ENCODE data around the gene CPA5. TPM values are rescaled to one million over a fixed set of nuclear protein-coding genes. Genes with fewer than 3 reads are reported as not detected.

CPA5 gene
- total RNA-seq, 4 donors from 2014 or later, result not detected

DNA sequence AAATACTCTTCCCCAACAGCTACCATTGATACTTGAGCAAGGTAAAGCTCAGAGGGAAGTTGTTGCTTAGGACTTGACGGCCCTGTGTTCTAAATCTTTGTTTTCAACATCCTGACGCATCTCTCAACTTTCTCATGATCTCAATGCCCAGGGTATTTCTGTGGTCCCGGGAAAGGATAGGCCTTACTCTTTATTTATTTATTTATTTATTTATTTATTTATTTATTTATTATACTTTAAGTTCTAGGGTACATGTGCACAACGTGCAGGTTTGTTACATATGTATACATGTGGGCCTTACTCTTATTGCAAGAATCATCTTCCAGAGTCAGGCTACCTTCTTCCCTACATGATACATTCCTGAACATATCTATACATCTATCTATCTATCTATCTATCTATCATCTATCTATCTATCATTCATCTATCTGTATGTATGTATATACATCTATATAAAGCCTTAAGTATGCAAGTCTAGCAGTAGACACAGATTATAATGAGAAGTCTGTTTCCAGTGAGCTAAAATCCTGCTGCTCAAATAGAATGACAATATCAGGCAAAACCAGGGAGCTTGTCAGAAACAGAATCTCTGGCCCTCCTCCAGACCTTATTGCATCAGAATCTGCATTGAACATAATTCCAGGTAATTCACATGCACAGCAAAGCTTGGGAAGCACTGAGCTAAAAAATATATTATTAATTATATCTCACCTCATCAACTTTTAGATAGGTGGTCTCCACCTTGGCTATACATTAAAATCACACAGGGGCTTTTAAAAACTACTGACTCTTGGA is 12.2 kb upstream of the CPA5 start:
- TF ChIP-seq, protein P1, sequence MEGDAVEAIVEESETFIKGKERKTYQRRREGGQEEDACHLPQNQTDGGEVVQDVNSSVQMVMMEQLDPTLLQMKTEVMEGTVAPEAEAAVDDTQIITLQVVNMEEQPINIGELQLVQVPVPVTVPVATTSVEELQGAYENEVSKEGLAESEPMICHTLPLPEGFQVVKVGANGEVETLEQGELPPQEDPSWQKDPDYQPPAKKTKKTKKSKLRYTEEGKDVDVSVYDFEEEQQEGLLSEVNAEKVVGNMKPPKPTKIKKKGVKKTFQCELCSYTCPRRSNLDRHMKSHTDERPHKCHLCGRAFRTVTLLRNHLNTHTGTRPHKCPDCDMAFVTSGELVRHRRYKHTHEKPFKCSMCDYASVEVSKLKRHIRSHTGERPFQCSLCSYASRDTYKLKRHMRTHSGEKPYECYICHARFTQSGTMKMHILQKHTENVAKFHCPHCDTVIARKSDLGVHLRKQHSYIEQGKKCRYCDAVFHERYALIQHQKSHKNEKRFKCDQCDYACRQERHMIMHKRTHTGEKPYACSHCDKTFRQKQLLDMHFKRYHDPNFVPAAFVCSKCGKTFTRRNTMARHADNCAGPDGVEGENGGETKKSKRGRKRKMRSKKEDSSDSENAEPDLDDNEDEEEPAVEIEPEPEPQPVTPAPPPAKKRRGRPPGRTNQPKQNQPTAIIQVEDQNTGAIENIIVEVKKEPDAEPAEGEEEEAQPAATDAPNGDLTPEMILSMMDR (IDR thresholded peaks at IDR 0.05), result no peak
- ATAC-seq (ENCODE audit: low FRiP score) (no peak), DNase-seq (ENCODE audit: low spot score) (no peak)

DNA sequence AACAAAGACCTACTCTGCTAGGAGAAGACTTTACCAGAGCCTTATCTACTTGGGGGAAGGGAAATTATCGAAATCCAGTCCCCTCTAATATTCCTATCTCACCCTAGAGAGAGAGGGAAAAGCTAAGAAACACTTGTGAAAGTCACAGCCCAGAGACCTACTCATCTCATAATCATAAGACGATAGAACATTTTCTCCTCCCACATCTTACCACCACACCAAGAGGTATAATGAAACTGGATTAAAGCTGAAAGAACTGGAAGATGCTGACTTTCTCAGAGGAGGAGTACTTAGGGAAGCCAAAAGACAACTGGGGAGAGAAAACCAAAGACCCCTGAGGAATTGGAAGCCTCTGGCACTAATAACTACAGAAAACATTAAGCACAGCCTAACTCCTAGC is 10.8 kb upstream of the CPA5 start:
- TF ChIP-seq, protein P1 (IDR thresholded peaks at IDR 0.05), result no peak
- no peak for ATAC-seq (ENCODE audit: low FRiP score)
- DNase-seq (ENCODE audit: low spot score), result no peak

GRCh38 chr7:130334274-130334673 is 10.3 kb upstream of the CPA5 start:
- DNase-seq (ENCODE audit: low spot score) (no peak), ATAC-seq (ENCODE audit: low FRiP score) (no peak)
- TF ChIP-seq, protein P1 (IDR thresholded peaks at IDR 0.05), result no peak

- DNase-seq (ENCODE audit: low spot score) (no peak), ATAC-seq (ENCODE audit: low FRiP score) (no peak)
- TF ChIP-seq, protein P1 (IDR thresholded peaks at IDR 0.05), result no peak
These were observed 7.1 kb upstream of the CPA5 start for GRCh38 chr7:130337410-130337971.

- no peak for ATAC-seq (ENCODE audit: low FRiP score)
- no peak for DNase-seq (ENCODE audit: low spot score)
- TF ChIP-seq, protein P1 (IDR thresholded peaks at IDR 0.05), result no peak
These were observed 6.4 kb upstream of the CPA5 start for GRCh38 chr7:130338233-130338632.

- no peak for ATAC-seq (ENCODE audit: low FRiP score)
- DNase-seq (ENCODE audit: low spot score), result no peak
- TF ChIP-seq, protein P1 (IDR thresholded peaks at IDR 0.05), result no peak
These were observed 2.7 kb upstream of the CPA5 start for GRCh38 chr7:130341882-130342281.
